CD14-positive monocyte (primary cell): ENCODE data around the gene BRD2. TPM values are rescaled to one million over a fixed set of nuclear protein-coding genes. Genes with fewer than 3 reads are reported as not detected.
A peak's percentile ranks its signal among the peaks of the same experiment; 100 is the strongest.

Experiments
- DNase-seq, 3 donors: peaks; one replicate each; pipeline ENCODE4 v3.0.0-alpha.2; 2011 to 2022
- H2AFZ ChIP-seq: 2 replicates; pipeline ENCODE4 v1.6.0; 2012; ENCODE audit warnings: mild to moderate bottlenecking, low read depth, low read length, inconsistent platforms; ENCODE audit not compliant: insufficient read depth, poor library complexity, severe bottlenecking
- H3K27ac ChIP-seq, 2 donors: 1 replicate in 1 of 2; 2 replicates in 1 of 2; pipeline ENCODE4 v1.5.1; 2012 to 2013; ENCODE audit warnings: low read length in 2 of 2, control low read depth in 1 of 2, inconsistent platforms in 1 of 2, low read depth in 1 of 2, mild to moderate bottlenecking in 1 of 2
- H3K27me3 ChIP-seq, 2 donors: one replicate each; pipeline versions ENCODE4 v1.6.0 to v1.6.1; 2011 to 2013; ENCODE audit warnings: low read length in 2 of 2; ENCODE audit not compliant: control insufficient read depth in 2 of 2, insufficient read depth in 2 of 2
- H3K36me3 ChIP-seq, 2 donors: replicated peaks in 1 of 2; 1 replicate in 1 of 2; 2 replicates in 1 of 2; pipeline versions ENCODE4 v1.5.1 to v1.6.1; 2012 to 2013; ENCODE audit warnings: low read length in 2 of 2, control low read depth in 1 of 2, inconsistent platforms in 1 of 2, mild to moderate bottlenecking in 1 of 2; ENCODE audit not compliant: insufficient read depth in 2 of 2, control insufficient read depth in 1 of 2
- H3K4me1 ChIP-seq, 2 donors: 1 replicate in 1 of 2; 2 replicates in 1 of 2; pipeline versions ENCODE4 v1.5.1 to v1.6.1; 2012 to 2013; ENCODE audit warnings: low read length in 2 of 2, control low read depth in 1 of 2, inconsistent platforms in 1 of 2, mild to moderate bottlenecking in 1 of 2, moderate library complexity in 1 of 2; ENCODE audit not compliant: insufficient read depth in 2 of 2, control insufficient read depth in 1 of 2
- H3K4me2 ChIP-seq: replicated peaks from 2 replicates; pipeline ENCODE3; 2012; ENCODE audit warnings: low read length, moderate library complexity, mild to moderate bottlenecking; ENCODE audit not compliant: poor library complexity, severe bottlenecking; ENCODE audit errors: extremely low read depth
- H3K4me3 ChIP-seq, 3 experiments: fragments of 200-600 bp in 1 of 3; sonication (generic) in 1 of 3; replicated peaks in 1 of 3; 1 replicate in 2 of 3; 2 replicates in 1 of 3; pipeline ENCODE4 v1.5.1; 2011 to 2013; ENCODE audit warnings: low read length in 3 of 3, mild to moderate bottlenecking in 3 of 3, control low read depth in 2 of 3, low read depth in 2 of 3, inconsistent platforms in 1 of 3, moderate library complexity in 1 of 3
- H3K79me2 ChIP-seq: 2 replicates; pipeline ENCODE4 v1.6.0; 2012; ENCODE audit warnings: mild to moderate bottlenecking, control low read depth, inconsistent platforms, low read length, moderate library complexity; ENCODE audit not compliant: insufficient read depth
- H3K9ac ChIP-seq: 2 replicates; pipeline ENCODE4 v1.6.0; 2017; ENCODE audit warnings: low read length, mild to moderate bottlenecking; ENCODE audit not compliant: insufficient read depth, poor library complexity, severe bottlenecking
- H3K9me3 ChIP-seq, 2 donors: replicated peaks in 1 of 2; 1 replicate in 1 of 2; 2 replicates in 1 of 2; pipeline versions ENCODE4 v1.5.1 to v1.6.1; 2012 to 2013; ENCODE audit warnings: low read length in 2 of 2, control low read depth in 1 of 2; ENCODE audit not compliant: control insufficient read depth in 1 of 2, insufficient read depth in 1 of 2
- H4K20me1 ChIP-seq: 2 replicates; pipeline ENCODE4 v1.6.0; 2012; ENCODE audit warnings: mild to moderate bottlenecking, low read length, control low read depth, moderate library complexity; ENCODE audit not compliant: insufficient read depth
- H3K27ac Mint-ChIP-seq, 7 donors: one replicate each; pipeline ENCODE4 v1.8.0; 2020; ENCODE audit warnings: mild to moderate bottlenecking in 7 of 7, mixed read lengths in 7 of 7, moderate library complexity in 6 of 7, inconsistent platforms in 2 of 7
- H3K27me3 Mint-ChIP-seq, 3 donors: one replicate each; pipeline ENCODE4 v1.8.0; 2021 to 2022; ENCODE audit warnings: low read depth in 3 of 3, mild to moderate bottlenecking in 3 of 3, mixed read lengths in 3 of 3, moderate library complexity in 3 of 3, inconsistent platforms in 1 of 3
- H3K36me3 Mint-ChIP-seq, 2 donors: one replicate each; pipeline ENCODE4 v1.8.0; 2020; ENCODE audit warnings: mixed read lengths in 2 of 2, inconsistent platforms in 1 of 2, mild to moderate bottlenecking in 1 of 2
- H3K4me1 Mint-ChIP-seq: one replicate; pipeline ENCODE4 v1.8.0; 2020; ENCODE audit warnings: mild to moderate bottlenecking, mixed read lengths
- H3K4me3 Mint-ChIP-seq, 2 donors: one replicate each; pipeline ENCODE4 v1.8.0; 2020; ENCODE audit warnings: mild to moderate bottlenecking in 2 of 2, mixed read lengths in 2 of 2, moderate library complexity in 1 of 2
- H3K9me3 Mint-ChIP-seq, 7 donors: one replicate each; pipeline ENCODE4 v1.8.0; 2020 to 2022; ENCODE audit warnings: mixed read lengths in 7 of 7, mild to moderate bottlenecking in 6 of 7, moderate library complexity in 6 of 7, inconsistent platforms in 2 of 7
- WGBS: methylation state at CpG from one replicate; pipeline ENCODE4 v1.1.5; 2013; ENCODE audit warnings: missing lambda C conversion rate; ENCODE audit not compliant: insufficient coverage; 5-methylcytosine and 5-hydroxymethylcytosine counted together
- intact Hi-C, 2 donors: fragments of 100-400 bp; cut with micrococcal nuclease; formaldehyde crosslinking; loops; one replicate each; pipeline versions ENCODE4 v1.15.0 to v1.15.1; 2023
- polyA plus RNA-seq, 3 donors: library from polyadenylated mRNA; depleted of rRNA in 1 of 3; unstranded in 2 of 3; stranded (reverse) in 1 of 3; fragments of 300-500 nt in 2 of 3; fragments of >200 nt in 1 of 3; fragmentation: Illumina TruSeq in 2 of 3; gene quantifications; 1 replicate in 2 of 3; 2 replicates in 1 of 3; pipeline ENCODE4 v1.2.3, GENCODE V29; 2012 to 2021
- TF ChIP-seq, protein P1 (sequence below): fragments of 200-600 bp; IDR thresholded peaks from one replicate; pipeline ENCODE4 v1.8.0; 2022; ENCODE audit warnings: antibody characterized with exemption, mild to moderate bottlenecking

BRD2 gene
- polyA plus RNA-seq, 3 donors = 9.6 to 475 (median 21.7) TPM

DNA sequence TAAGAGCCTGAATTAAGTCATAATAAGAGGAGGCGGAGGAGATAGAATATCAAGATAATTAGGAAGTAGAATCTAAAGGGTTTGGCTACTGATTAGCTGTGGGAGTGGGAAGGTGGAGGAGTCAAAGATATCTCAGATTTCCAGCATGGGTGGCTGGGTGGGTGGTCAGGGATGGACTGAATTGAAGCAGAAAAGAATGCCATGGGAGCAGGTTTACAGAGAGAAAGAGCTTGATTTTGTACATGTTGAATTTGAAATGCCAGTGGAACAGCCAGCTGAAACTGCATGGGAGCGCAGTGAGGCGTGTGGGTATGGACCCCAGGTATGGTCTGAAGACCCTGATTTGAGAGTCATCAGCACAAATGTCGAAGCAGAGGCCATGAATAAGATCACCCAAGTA lies 14.1 kb upstream of the BRD2 start:
- intact Hi-C loops = no loop called here
- peaks cover 51 to 52% of the 10 kb centered on the region in 2 donors for H3K4me1 ChIP-seq
- H3K9ac ChIP-seq = no peak overlapping the region

DNA sequence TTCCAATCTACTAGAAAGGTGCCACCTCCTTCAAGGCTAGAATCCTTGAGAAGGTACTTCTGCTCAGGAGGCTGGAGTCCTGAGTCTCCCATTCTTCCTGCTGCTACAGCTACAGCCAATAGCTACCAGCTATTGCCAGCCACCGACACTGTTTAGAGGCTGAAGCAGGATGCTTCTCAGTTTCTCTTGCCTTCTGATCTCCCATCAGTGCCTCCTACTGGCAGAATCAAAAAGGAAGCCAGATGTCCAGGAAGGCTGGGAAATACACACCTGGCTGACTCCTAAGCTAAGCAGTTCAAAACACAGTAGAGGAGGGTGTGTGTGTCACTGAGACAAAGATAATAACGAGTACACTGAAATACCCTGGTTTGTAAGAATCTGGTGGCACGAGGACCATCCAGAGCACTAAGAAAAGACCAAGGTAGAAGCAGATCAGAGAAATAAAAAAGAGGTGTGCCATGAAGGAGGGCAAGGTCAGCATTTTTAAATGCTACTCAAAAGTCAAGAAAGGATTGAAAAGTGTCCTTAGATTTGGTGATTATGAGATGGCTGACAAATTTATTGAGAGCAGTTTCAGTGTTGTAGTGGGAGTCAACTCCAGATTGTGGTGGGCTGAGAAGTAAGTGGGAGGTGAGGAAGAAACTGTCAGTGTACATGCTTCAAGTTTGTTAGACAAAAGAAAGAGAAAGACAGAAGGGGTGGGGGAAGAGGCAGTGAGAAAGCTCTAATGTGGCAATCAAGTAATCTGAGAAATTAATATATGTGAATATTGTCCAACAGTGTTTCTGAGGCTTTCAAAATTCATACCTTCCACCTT lies 13.2 kb upstream of the BRD2 start:
- 86% methylated on average over 3 of the region's 3 CpGs for WGBS
- TF ChIP-seq, protein P1, sequence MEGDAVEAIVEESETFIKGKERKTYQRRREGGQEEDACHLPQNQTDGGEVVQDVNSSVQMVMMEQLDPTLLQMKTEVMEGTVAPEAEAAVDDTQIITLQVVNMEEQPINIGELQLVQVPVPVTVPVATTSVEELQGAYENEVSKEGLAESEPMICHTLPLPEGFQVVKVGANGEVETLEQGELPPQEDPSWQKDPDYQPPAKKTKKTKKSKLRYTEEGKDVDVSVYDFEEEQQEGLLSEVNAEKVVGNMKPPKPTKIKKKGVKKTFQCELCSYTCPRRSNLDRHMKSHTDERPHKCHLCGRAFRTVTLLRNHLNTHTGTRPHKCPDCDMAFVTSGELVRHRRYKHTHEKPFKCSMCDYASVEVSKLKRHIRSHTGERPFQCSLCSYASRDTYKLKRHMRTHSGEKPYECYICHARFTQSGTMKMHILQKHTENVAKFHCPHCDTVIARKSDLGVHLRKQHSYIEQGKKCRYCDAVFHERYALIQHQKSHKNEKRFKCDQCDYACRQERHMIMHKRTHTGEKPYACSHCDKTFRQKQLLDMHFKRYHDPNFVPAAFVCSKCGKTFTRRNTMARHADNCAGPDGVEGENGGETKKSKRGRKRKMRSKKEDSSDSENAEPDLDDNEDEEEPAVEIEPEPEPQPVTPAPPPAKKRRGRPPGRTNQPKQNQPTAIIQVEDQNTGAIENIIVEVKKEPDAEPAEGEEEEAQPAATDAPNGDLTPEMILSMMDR = peak; percentile 40
- Histone ChIP-seq H3K79me2 (peaks cover 73% of the 10 kb centered on the region), H3K4me3 (no peak overlapping the region), H3K9ac (no peak overlapping the region), H3K36me3 (peaks cover 2 to 5% of the 10 kb centered on the region in 2 donors), H2AFZ (no peak overlapping the region), H3K27ac (no peak overlapping the region), H3K9me3 (no peaks in the 10 kb centered on the region), H3K4me2 (no peak overlapping the region), H4K20me1 (no peaks in the 10 kb centered on the region), H3K27me3 (no peaks in the 10 kb centered on the region), H3K4me1 (peaks cover 41 to 43% of the 10 kb centered on the region in 2 donors)
- Mint-ChIP-seq H3K27ac (no peak overlapping the region), H3K4me3 (no peak overlapping the region), H3K36me3 (peaks cover 12 to 16% of the 10 kb centered on the region in 2 donors), H3K9me3 (no peaks in the 10 kb centered on the region), H3K4me1 (peaks cover 49% of the 10 kb centered on the region), H3K27me3 (no peaks in the 10 kb centered on the region)
- peak in 1 of 3 donors; percentile 31 for DNase-seq
- intact Hi-C loops = no loop called here

More for the DNA sequence above, 14.1 kb upstream of the BRD2 start:
- Histone ChIP-seq H2AFZ (no peak overlapping the region), H3K4me2 (no peak overlapping the region), H4K20me1 (no peaks in the 10 kb centered on the region), H3K79me2 (peaks cover 73% of the 10 kb centered on the region), H3K4me3 (no peak overlapping the region), H3K27ac (no peak overlapping the region), H3K36me3 (peaks cover 10 to 14% of the 10 kb centered on the region in 2 donors), H3K27me3 (no peaks in the 10 kb centered on the region), H3K9me3 (no peaks in the 10 kb centered on the region)
- peaks cover 58% of the 10 kb centered on the region for H3K4me1 Mint-ChIP-seq
- no peak for DNase-seq
- H3K36me3 Mint-ChIP-seq = peaks cover 21 to 22% of the 10 kb centered on the region in 2 donors
- no peaks in the 10 kb centered on the region for H3K9me3 Mint-ChIP-seq
- H3K27ac Mint-ChIP-seq = peak overlapping the region in 4 of 7 donors; percentile 21 to 97 (median 96)
- peaks cover 0 to 1% (median 0%) of the 10 kb centered on the region in 3 donors for H3K27me3 Mint-ChIP-seq
- TF ChIP-seq, protein P1 = no peak
- 63% methylated on average over 3 of the region's 4 CpGs for WGBS
- no peak overlapping the region for H3K4me3 Mint-ChIP-seq
